Ascending aorta (tissue), 2 donors: Measurements from ENCODE around the gene KCNIP2. TPM values are rescaled to one million over a fixed set of nuclear protein-coding genes. Genes with fewer than 3 reads are reported as not detected.

Experiments
- DNase-seq, 2 donors: peaks; one replicate each; pipeline ENCODE4 v3.0.0-alpha.2; 2019; ENCODE audit warnings: low spot score in 2 of 2
- H3K27ac ChIP-seq, 2 donors: fragments of 200-600 bp; sonication (generic); one replicate each; pipeline ENCODE4 v1.5.1; 2016 to 2017; ENCODE audit warnings: mild to moderate bottlenecking in 1 of 2
- H3K27me3 ChIP-seq: fragments of 200-600 bp; sonication (generic); one replicate; pipeline ENCODE4 v1.5.1; 2017
- H3K36me3 ChIP-seq, 2 donors: fragments of 200-600 bp; sonication (generic); one replicate each; pipeline ENCODE4 v1.5.1; 2016
- H3K4me1 ChIP-seq, 2 donors: fragments of 200-600 bp; sonication (generic); one replicate each; pipeline ENCODE4 v1.5.1; 2016 to 2017; ENCODE audit warnings: mild to moderate bottlenecking in 1 of 2
- H3K4me3 ChIP-seq, 2 donors: fragments of 200-600 bp; sonication (generic); one replicate each; pipeline ENCODE4 v1.5.1; 2016 to 2017; ENCODE audit warnings: mild to moderate bottlenecking in 1 of 2
- H3K9me3 ChIP-seq, 2 donors: fragments of 200-600 bp; sonication (generic); one replicate each; pipeline ENCODE4 v1.5.1; 2016
- intact Hi-C: fragments of 100-400 bp; cut with DNase I; formaldehyde crosslinking; loops from one replicate; pipeline ENCODE4 v1.15.1; 2023
- total RNA-seq: library from RNA; depleted of rRNA; stranded (reverse); fragments of >200 nt; gene quantifications from one replicate; pipeline ENCODE4 v1.1.0, GENCODE V29; 2016
- TF ChIP-seq, protein P1 (sequence below), 3 experiments: fragments of 200-600 bp in 2 of 3; fragments of 450-650 bp in 1 of 3; sonication (generic) in 2 of 3; IDR thresholded peaks; one replicate each; pipeline ENCODE4 v1.5.1; 2016 to 2019; ENCODE audit warnings: antibody characterized with exemption in 3 of 3, mild to moderate bottlenecking in 1 of 3, moderate library complexity in 1 of 3

The KCNIP2 gene
- total RNA-seq, 1 donor from 2014 or later, result 1.1 TPM

DNA sequence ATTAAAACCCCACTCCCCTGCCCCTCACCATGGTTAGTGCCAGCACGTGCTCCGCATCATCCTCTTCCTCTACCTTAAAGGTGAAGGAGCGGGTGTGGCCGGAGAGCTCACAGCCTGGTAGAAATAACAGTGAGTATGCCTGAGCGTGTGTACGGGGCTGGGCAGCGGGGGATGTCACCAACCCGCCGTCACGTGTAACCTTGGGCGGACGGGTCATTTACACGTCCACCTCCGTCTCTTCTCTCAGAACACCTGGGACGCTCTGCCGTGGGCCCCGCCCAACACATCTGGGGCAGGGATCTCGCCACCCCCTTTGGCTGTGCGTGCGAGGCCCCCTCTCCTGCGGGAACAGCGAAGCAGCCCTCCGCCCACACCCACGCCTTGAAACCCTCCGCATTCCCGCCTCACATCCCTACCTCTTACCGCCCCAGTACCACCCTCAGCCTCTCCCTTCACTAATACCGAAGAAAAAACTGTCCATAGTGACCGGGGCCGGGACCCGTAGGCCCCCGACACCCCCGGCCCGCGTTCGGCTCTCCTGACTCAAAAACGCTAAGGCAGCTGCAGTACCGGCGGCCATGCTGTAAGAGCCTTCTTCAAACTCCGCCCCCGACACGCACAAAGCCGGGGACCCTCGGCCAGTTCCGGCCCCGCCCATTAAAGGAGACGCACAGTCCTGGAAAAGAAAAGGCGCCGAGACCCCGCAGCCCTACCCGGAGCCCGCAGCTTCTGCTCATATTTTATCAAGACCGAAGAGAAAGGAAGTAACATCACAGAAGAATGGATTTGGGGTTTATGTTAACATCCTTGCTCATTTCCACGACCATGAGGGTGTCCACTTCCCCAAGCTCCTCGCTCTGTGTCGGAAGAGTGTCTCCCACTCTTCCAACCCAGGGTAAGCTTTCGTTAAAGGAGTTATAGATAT lies 60.5 kb downstream of the KCNIP2 start, which contains the start of gene NPM3:
NPM3 (minus strand) TSS at position 636 of the 925 bp plus-strand sequence; CDS start at position 580, 56 bp downstream.
- TF ChIP-seq, protein P1, sequence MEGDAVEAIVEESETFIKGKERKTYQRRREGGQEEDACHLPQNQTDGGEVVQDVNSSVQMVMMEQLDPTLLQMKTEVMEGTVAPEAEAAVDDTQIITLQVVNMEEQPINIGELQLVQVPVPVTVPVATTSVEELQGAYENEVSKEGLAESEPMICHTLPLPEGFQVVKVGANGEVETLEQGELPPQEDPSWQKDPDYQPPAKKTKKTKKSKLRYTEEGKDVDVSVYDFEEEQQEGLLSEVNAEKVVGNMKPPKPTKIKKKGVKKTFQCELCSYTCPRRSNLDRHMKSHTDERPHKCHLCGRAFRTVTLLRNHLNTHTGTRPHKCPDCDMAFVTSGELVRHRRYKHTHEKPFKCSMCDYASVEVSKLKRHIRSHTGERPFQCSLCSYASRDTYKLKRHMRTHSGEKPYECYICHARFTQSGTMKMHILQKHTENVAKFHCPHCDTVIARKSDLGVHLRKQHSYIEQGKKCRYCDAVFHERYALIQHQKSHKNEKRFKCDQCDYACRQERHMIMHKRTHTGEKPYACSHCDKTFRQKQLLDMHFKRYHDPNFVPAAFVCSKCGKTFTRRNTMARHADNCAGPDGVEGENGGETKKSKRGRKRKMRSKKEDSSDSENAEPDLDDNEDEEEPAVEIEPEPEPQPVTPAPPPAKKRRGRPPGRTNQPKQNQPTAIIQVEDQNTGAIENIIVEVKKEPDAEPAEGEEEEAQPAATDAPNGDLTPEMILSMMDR (IDR thresholded peaks at IDR 0.05), result no peak
- no peaks in the 10 kb centered on the region for H3K9me3 ChIP-seq
- peak within 1 kb of the TSS; percentile 73 to 83 for H3K4me3 ChIP-seq
- peak within 1 kb of the TSS; percentile 28 to 65 for H3K27ac ChIP-seq
- DNase-seq, result peak; percentile 47 to 89
- peaks cover 17 to 30% of the 10 kb centered on the region in 2 donors for H3K4me1 ChIP-seq
- intact Hi-C loops, result loop anchor here (5.0 kb wide), 1 partner anchor 571 kb away; no protein-coding TSS in a partner anchor
- peaks cover 34 to 40% of the 10 kb centered on the region in 2 donors for H3K36me3 ChIP-seq
- no peaks in the 10 kb centered on the region for H3K27me3 ChIP-seq

DNA sequence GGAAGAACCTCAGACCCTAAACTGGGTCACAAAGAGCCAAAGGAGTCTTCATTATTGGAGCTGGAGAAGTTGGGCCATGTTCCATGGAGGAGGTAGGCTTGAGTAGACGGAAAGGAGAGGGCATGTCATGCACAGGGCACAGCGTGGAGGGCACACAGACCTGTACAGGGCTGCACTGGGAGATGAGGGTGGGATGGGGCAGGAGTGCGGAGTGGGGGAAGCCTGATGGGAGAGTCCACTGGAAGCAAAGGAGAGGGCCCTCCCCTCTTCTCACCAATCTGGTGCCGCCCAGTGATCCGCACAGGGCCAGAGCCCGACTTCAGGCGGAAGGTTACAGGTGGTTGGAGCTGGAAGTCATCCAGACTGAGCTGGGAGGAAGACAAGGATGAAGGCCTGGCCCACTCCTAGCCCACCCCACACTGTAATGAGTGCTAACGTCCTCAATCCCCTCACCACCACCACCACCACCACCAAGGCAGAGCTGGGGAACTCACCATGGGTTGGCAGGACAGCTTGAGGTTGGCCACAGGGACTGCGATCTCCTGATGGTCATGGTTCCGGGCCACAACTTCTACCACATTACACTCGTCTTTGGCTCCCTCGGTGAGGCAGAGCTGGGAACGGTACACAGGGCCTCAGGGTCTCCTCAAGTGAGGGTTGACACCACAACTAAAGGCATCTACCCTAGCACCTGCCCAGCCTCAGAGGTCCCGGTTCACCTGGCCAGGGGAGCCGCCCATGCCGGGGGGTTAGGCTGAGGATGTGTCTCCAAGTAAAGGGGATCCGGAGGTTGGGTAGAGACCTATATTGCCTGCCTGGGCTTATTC lies 61.4 kb downstream of the KCNIP2 start:
- Histone ChIP-seq H3K9me3 (no peaks in the 10 kb centered on the region), H3K36me3 (peaks cover 27 to 31% of the 10 kb centered on the region in 2 donors), H3K4me3 (peak overlapping the region; percentile 73 to 83), H3K27ac (no peak overlapping the region), H3K4me1 (peaks cover 17 to 30% of the 10 kb centered on the region in 2 donors), H3K27me3 (no peaks in the 10 kb centered on the region)
- intact Hi-C loops, result loop anchor here (2.0 to 5.0 kb wide), 2 partner anchors 179 to 570 kb away; no protein-coding TSS in a partner anchor
- peak in 1 of 2 donors; percentile 61 for DNase-seq
- TF ChIP-seq, protein P1 (IDR thresholded peaks at IDR 0.05), result no peak

DNA sequence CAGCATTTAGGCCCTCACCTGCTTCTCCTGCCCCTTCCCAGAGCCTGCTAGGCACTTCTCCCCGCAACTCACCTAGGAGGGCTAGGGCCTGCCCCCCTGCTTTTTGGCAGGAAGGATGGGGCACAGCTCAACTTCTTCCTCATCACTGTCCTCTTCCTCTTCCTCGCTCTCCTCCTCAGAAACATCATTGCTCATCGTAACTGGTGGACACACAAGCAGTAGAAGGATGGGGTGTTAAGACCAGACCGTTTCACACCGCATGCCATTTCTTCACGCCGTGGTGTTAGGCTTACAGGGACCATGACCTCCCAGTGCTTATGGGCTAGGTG lies 62.0 kb downstream of the KCNIP2 start:
- intact Hi-C loops, result loop anchor here (2.0 to 5.0 kb wide), 2 partner anchors 179 to 569 kb away; no protein-coding TSS in a partner anchor

DNA sequence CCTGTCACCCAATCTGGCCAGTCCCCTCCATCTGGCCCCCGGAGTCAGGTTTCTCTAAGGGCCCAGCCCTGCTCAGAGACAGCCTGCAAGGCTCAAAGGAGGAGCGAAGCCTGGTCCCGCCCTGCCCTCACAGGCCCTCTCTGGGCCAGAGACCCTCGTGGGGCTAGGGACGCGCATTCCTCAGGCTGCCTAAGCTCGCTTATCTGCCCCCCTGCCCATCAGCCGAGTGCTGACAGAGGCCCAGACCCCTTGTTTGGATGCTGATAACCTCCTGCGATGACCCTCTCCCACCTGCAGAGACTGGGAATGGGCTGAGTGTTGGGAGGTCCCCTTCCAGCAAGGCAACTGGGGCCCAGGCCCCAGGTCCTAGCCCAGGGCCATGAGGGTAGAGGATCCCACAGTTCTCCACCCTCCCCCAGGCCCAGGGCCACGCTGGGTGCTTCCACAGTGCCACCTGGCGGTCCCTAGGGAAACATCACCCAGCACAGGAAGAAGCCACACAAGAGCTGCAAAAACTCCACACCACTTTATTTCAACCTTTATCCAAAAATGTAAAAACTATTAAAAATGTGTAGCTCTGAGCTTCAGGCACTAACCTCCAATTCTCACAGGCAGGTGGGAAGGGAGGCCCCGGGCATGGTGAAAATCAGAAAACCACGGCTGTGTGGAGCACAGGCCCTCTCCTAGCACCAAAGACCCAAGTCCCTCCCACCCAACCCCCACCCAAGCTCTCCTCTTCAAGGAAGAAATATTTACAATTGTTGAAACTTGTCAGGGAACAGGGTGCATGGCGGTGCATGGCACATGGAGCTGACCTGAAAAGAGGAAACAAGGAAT lies 62.6 kb downstream of the KCNIP2 start:
- peak in 1 of 2 donors; percentile 65 for DNase-seq
- no peaks in the 10 kb centered on the region for H3K27me3 ChIP-seq
- peaks cover 23 to 30% of the 10 kb centered on the region in 2 donors for H3K4me1 ChIP-seq
- H3K4me3 ChIP-seq, result no peak overlapping the region
- intact Hi-C loops, result loop anchor here (1.0 to 5.0 kb wide), 3 partner anchors 178 to 569 kb away; no protein-coding TSS in a partner anchor
- H3K9me3 ChIP-seq, result no peaks in the 10 kb centered on the region
- TF ChIP-seq, protein P1 (IDR thresholded peaks at IDR 0.05), result peak; percentile 42 to 87 (median 76)
- peaks cover 15 to 20% of the 10 kb centered on the region in 2 donors for H3K36me3 ChIP-seq
- no peak overlapping the region for H3K27ac ChIP-seq

More for the DNA sequence above, 62.0 kb downstream of the KCNIP2 start:
- peaks cover 21 to 25% of the 10 kb centered on the region in 2 donors for H3K36me3 ChIP-seq
- TF ChIP-seq, protein P1 (IDR thresholded peaks at IDR 0.05), result no peak
- peaks cover 17 to 30% of the 10 kb centered on the region in 2 donors for H3K4me1 ChIP-seq
- H3K27ac ChIP-seq, result no peak overlapping the region
- no peaks in the 10 kb centered on the region for H3K27me3 ChIP-seq
- no peak overlapping the region for H3K4me3 ChIP-seq
- no peaks in the 10 kb centered on the region for H3K9me3 ChIP-seq
- DNase-seq, result peak in 1 of 2 donors; percentile 2
